Measurements from ENCODE around the gene MDH2. TPM values are rescaled to one million over a fixed set of nuclear protein-coding genes. Genes with fewer than 3 reads are reported as not detected.

Gene MDH2
- total and polyA plus RNA-seq, 2 experiments from 2014 or later: 68.5 to 236 TPM

DNA sequence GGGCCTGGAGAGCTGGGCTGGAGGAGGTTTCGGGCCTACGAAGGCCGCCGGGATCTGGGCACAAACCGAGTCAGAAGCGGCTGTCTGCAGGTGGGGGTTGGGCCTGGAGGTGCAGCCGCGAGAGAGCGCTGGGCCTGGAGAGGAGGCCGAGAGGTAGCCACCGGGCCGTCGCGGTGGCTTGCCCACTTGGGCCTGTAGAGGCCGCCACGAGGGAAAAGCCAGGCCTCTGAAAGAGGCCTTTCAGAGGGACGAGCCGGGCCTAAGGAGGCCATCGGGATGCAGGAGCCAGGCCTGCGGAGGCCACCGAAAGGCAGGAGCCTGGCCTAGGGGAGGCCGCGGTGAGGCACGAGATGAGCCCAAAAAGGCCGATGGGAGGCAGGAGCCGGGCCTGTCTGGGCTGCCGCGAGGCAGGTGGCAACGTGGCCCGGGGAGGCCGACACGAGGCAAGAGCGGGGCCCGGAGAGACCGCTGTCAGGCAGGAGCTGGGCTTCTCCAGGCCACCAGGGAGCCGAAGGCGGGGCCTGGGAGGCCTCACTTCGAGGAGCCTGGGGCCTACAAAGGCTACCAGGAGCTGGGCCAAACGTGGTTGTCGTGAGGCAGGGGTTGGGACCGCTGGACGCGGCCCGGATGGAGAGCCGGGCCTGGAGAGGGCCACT lies 25.6 kb downstream of the MDH2 start:
- no peaks in the 10 kb centered on the region for H3K9me2 ChIP-seq (replicated peaks; ENCODE audit: insufficient read depth)
- 93% methylated on average over 41 of the region's 45 CpGs for WGBS (ENCODE audit: low lambda C conversion rate, missing lambda C conversion rate)
- H3K27me3 ChIP-seq: no peaks in the 10 kb centered on the region
- no peaks in the 10 kb centered on the region for H3K79me2 ChIP-seq
- no peaks in the 10 kb centered on the region for H4K20me1 ChIP-seq (ENCODE audit: insufficient read depth, poor library complexity, severe bottlenecking)
- no peaks in the 10 kb centered on the region for H3K36me3 ChIP-seq (replicated peaks; ENCODE audit: insufficient read depth, low read depth)
- no peak overlapping the region for H2AFZ ChIP-seq
- H3K4me1 ChIP-seq (ENCODE audit: insufficient read depth): no peaks in the 10 kb centered on the region
- TF ChIP-seq, protein P1, sequence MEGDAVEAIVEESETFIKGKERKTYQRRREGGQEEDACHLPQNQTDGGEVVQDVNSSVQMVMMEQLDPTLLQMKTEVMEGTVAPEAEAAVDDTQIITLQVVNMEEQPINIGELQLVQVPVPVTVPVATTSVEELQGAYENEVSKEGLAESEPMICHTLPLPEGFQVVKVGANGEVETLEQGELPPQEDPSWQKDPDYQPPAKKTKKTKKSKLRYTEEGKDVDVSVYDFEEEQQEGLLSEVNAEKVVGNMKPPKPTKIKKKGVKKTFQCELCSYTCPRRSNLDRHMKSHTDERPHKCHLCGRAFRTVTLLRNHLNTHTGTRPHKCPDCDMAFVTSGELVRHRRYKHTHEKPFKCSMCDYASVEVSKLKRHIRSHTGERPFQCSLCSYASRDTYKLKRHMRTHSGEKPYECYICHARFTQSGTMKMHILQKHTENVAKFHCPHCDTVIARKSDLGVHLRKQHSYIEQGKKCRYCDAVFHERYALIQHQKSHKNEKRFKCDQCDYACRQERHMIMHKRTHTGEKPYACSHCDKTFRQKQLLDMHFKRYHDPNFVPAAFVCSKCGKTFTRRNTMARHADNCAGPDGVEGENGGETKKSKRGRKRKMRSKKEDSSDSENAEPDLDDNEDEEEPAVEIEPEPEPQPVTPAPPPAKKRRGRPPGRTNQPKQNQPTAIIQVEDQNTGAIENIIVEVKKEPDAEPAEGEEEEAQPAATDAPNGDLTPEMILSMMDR (IDR thresholded peaks at IDR 0.05; ENCODE audit: poor library complexity): no peak
- TF ChIP-seq EZH2 (IDR thresholded peaks at IDR 0.05; ENCODE audit: borderline replicate concordance) (no peak), EZH2phosphoT487 (IDR thresholded peaks at IDR 0.05; ENCODE audit: low read depth, severe bottlenecking, unreplicated experiment) (no peak)
- DNase-seq (ENCODE audit: low spot score): no peak
- no peak overlapping the region for H3K4me2 ChIP-seq
- H3K9me3 ChIP-seq (ENCODE audit: low read depth): no peaks in the 10 kb centered on the region
- no peak overlapping the region for H3K4me3 ChIP-seq
- no peak overlapping the region for H3K27ac ChIP-seq

DNA sequence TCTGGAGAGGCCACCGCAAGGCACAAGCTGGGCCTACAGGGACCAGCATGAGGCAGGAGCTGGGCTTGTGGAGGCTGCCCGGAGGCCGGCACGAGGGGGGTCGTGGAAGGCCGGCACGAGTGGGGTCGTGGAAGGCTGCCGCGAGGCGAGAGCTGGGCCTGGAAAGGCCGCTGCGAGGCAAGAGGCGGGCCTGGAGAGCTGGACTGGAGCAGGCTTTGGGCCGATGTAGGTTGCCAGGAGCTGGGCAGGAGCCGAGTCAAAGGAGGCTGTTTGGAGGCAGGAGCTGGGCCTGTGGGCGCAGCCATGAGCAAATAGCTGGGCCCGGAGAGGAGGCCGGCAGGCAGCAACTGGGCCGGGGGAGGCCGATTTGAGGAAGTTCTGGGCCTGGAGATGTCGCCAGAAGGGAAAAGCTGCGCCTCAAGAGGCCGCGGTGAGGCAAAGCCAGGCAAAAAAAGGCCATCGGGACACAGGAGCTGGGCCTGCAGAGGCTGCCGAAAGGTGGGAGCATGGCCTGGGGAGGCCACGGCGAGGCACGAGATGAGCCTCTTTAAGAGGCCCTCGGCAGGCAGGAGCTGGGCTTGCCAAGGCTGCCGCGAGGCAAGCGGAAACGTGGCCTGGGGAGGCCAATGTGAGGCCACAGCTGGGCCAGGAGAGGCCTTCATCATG lies 26.5 kb downstream of the MDH2 start:
- no peak overlapping the region for H2AFZ ChIP-seq

DNA sequence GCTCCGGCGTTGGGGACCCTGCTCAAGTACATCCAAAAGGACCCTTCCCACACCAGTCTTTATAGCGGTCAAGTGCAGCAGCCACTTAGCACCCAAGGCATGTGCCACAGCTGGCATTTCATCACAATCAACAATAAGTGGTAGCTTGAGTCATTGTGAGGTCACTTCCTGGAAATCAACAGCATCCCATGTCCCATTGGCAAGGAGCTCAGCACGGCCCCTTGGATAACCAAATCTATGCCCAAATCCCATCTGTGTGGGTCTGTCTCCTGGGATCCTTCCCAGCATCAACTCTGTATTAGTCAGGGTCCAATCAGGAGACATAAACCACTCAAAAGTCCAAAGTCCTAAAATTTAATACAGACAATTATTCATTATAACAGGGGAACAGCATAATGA lies 27.1 kb downstream of the MDH2 start:
- no peaks in the 10 kb centered on the region for H3K79me2 ChIP-seq
- H3K9me2 ChIP-seq (replicated peaks; ENCODE audit: insufficient read depth): no peaks in the 10 kb centered on the region
- no peak overlapping the region for H3K4me3 ChIP-seq
- WGBS (ENCODE audit: low lambda C conversion rate, missing lambda C conversion rate): 94% methylated on average over 4 of the region's 4 CpGs
- H2AFZ ChIP-seq: no peak overlapping the region
- no peaks in the 10 kb centered on the region for H4K20me1 ChIP-seq (ENCODE audit: insufficient read depth, poor library complexity, severe bottlenecking)
- H3K9me3 ChIP-seq (ENCODE audit: low read depth): no peaks in the 10 kb centered on the region
- TF ChIP-seq EZH2phosphoT487 (IDR thresholded peaks at IDR 0.05; ENCODE audit: low read depth, severe bottlenecking, unreplicated experiment): no peak
- TF ChIP-seq EZH2 (IDR thresholded peaks at IDR 0.05; ENCODE audit: borderline replicate concordance): no peak
- TF ChIP-seq, protein P1 (IDR thresholded peaks at IDR 0.05; ENCODE audit: poor library complexity): no peak
- DNase-seq (ENCODE audit: low spot score): no peak
- H3K27ac ChIP-seq: no peak overlapping the region
- H3K27me3 ChIP-seq: no peaks in the 10 kb centered on the region
- H3K4me1 ChIP-seq (ENCODE audit: insufficient read depth): no peaks in the 10 kb centered on the region
- no peak overlapping the region for H3K4me2 ChIP-seq
- H3K36me3 ChIP-seq (replicated peaks; ENCODE audit: insufficient read depth, low read depth): no peaks in the 10 kb centered on the region

More for the DNA sequence above, 26.5 kb downstream of the MDH2 start:
- no peaks in the 10 kb centered on the region for H3K9me2 ChIP-seq (replicated peaks; ENCODE audit: insufficient read depth)
- H3K79me2 ChIP-seq: no peaks in the 10 kb centered on the region
- no peak overlapping the region for H3K4me3 ChIP-seq
- TF ChIP-seq, protein P1 (IDR thresholded peaks at IDR 0.05; ENCODE audit: poor library complexity): no peak
- no peak for TF ChIP-seq EZH2phosphoT487 (IDR thresholded peaks at IDR 0.05; ENCODE audit: low read depth, severe bottlenecking, unreplicated experiment)
- H3K9me3 ChIP-seq (ENCODE audit: low read depth): no peaks in the 10 kb centered on the region
- DNase-seq (ENCODE audit: low spot score): no peak
- no peaks in the 10 kb centered on the region for H3K27me3 ChIP-seq
- no peaks in the 10 kb centered on the region for H3K4me1 ChIP-seq (ENCODE audit: insufficient read depth)
- H3K27ac ChIP-seq: no peak overlapping the region
- WGBS (ENCODE audit: low lambda C conversion rate, missing lambda C conversion rate): 98% methylated on average over 34 of the region's 35 CpGs
- no peaks in the 10 kb centered on the region for H4K20me1 ChIP-seq (ENCODE audit: insufficient read depth, poor library complexity, severe bottlenecking)
- no peak overlapping the region for H3K4me2 ChIP-seq
- no peaks in the 10 kb centered on the region for H3K36me3 ChIP-seq (replicated peaks; ENCODE audit: insufficient read depth, low read depth)

Measured in hepatocyte (in vitro differentiated cells).